Heart right ventricle (tissue), 16 donors: ENCODE results near the gene SPPL2C. TPM values are rescaled to one million over a fixed set of nuclear protein-coding genes. Genes with fewer than 3 reads are reported as not detected.

Experiments
- ATAC-seq, 8 donors: fragments of 200-7000 bp; cut with Tn5 transposase; one replicate each; pipeline ENCODE4 v1.9.1; 2020; ENCODE audit warnings: mild to moderate bottlenecking in 8 of 8, moderate library complexity in 8 of 8, moderate number of reproducible peaks in 1 of 8
- DNase-seq, 2 donors: peaks; one replicate each; pipeline ENCODE4 v3.0.0-alpha.2; 2020
- H3K27ac ChIP-seq, 10 donors: fragments of 200-600 bp; sonication (generic) in 2 of 10; one replicate each; pipeline versions ENCODE4 v1.5.0 to v1.8.0; 2020 to 2022; ENCODE audit warnings: mild to moderate bottlenecking in 3 of 10
- H3K27me3 ChIP-seq, 7 donors: fragments of 200-600 bp; one replicate each; pipeline ENCODE4 v1.8.0; 2021 to 2022; ENCODE audit warnings: mild to moderate bottlenecking in 2 of 7
- H3K36me3 ChIP-seq, 9 donors: fragments of 200-600 bp; sonication (generic) in 1 of 9; one replicate each; pipeline versions ENCODE4 v1.5.0 to v1.8.0; 2020 to 2022; ENCODE audit warnings: mild to moderate bottlenecking in 2 of 9
- H3K4me1 ChIP-seq, 9 donors: fragments of 200-600 bp; sonication (generic) in 1 of 9; one replicate each; pipeline versions ENCODE4 v1.5.0 to v1.8.0; 2020 to 2022; ENCODE audit warnings: mild to moderate bottlenecking in 4 of 9
- H3K4me3 ChIP-seq, 10 donors: fragments of 200-600 bp; sonication (generic) in 2 of 10; one replicate each; pipeline versions ENCODE4 v1.5.0 to v1.8.0; 2020 to 2022; ENCODE audit warnings: mild to moderate bottlenecking in 7 of 10, moderate library complexity in 2 of 10
- H3K9me3 ChIP-seq, 11 donors: fragments of 200-600 bp in 10 of 11; sonication (generic) in 2 of 11; one replicate each; pipeline versions ENCODE4 v1.5.0 to v1.8.0; 2013 to 2022; ENCODE audit warnings: mild to moderate bottlenecking in 2 of 11, control low read depth in 1 of 11, moderate library complexity in 1 of 11
- WGBS, 2 donors: extraction: QIAGEN DNeasy Blood & Tissue Kit; methylation state at CpG; one replicate each; pipeline ENCODE4 v1.1.7; 2013; ENCODE audit warnings: inconsistent platforms in 1 of 2; 5-methylcytosine and 5-hydroxymethylcytosine counted together
- intact Hi-C, 10 donors: fragments of 100-400 bp; cut with DNase I; formaldehyde crosslinking; loops; one replicate each; pipeline versions ENCODE4 v1.11.1 to v1.14.2; 2022
- polyA plus RNA-seq, 2 donors: library from polyadenylated mRNA; stranded (reverse); fragments of 200-250 nt; gene quantifications; one replicate each; pipeline ENCODE4 v1.2.3, GENCODE V29; 2013
- total RNA-seq, 10 donors: library from RNA; stranded (reverse); fragmentation: NEBNext Ultra II Directional in 3 of 10; extraction: Animal tissue kit (Norgen Biotek cat#: 25700) in 3 of 10; gene quantifications; one replicate each; pipeline versions ENCODE4 v1.2.1 to v1.2.4, GENCODE V29; 2021 to 2023
- TF ChIP-seq, protein P1 (sequence below), 9 donors: fragments of 200-600 bp; sonication (generic) in 2 of 9; IDR thresholded peaks; one replicate each; pipeline versions ENCODE4 v1.5.0 to v1.8.0; 2021 to 2022; ENCODE audit warnings: antibody characterized with exemption in 9 of 9, mild to moderate bottlenecking in 5 of 9, moderate library complexity in 1 of 9
- donor health status: Arrhythmogenic right ventricular cardiomyopathy.
- donor health status: ischemic (EF 13 %, LVEDD 7.1; RV severe dilation, severe dysfunction).
- donor health status: healthy with polysubstance abuse.
- donor health status: DM: no; HTN: yes; CAD: no.
- donor health status: DM: no; HTN: no; CAD: no.
- donor health status: ischemic (EF 25% LVEDD 6.9; RV normal size, moderate dysfunction).
- donor health status: ischemic (EF 25% LVEDD 5.7; RV mildly dilated, moderate dysfunction).
- donor health status: healthy.
- donor health status: DM: yes; HTN: yes; CAD: no.
- donor health status: Ischemic cardiomyopathy.
- donor health status: ischemic (EF 35%, LVEDD 5.7; RV mildly dilated, moderate dysfunction).
- donor health status: nonischemic (EF 11% LVEDD 7.7; RV severe dilation, severe dysfunction).
- donor health status: DM: yes; HTN: yes; CAD: no.
- donor health status: PGD.
- donor health status: ischemic (EF 29% LVEDD 5.4; RV normal size, mild dysfunction).
- donor health status: nonischemic (EF 23%, LVEDD 6.1; RV moderate dilation, normal function).

Gene SPPL2C
- total and polyA plus RNA-seq, 12 donors, result not detected

DNA sequence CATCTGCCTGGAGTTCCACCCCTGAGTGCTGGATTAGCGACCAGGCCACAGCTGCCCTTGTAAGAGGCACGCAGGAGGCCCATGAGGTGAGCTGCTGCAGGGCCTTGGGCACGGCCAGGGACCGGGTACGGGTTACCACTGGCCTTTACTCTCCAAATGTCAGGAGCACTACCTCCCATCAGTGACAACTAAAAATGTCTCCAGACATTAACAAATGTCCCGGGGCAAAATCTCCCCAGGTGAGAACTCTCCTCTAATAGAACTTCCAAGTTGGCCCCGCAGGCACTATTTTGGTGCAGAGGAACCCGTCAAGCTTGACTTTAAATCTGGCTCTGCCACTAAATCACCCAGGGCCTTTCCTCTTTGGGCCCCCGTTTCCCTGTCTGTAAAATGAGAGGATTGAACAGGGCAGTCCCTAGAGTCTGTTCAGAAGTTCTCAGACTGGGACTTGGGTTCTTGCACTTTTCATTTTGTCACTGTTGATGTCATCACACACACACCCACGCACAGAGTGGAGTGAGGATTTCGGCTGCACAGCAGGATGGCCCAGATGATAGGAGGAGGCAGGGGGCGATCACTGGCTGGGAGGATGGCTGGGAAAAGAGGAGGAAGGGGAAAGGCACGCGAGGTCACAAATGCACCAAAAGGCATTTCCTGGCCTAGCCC, 25.1 kb downstream of the SPPL2C start:
- no peaks in the 10 kb centered on the region for H3K9me3 ChIP-seq
- H3K27ac ChIP-seq, result no peak overlapping the region
- peak in 1 of 8 donors; percentile 22 for ATAC-seq
- 54 to 61% methylated on average over 14 of the region's 14 CpGs for WGBS, 2 donors
- H3K4me1 ChIP-seq, result no peaks in the 10 kb centered on the region
- intact Hi-C loops, result loop anchor here in 1 of 10 donors (10.0 kb wide), 1 partner anchor 65 kb away; no protein-coding TSS in a partner anchor
- DNase-seq, result no peak
- TF ChIP-seq, protein P1, sequence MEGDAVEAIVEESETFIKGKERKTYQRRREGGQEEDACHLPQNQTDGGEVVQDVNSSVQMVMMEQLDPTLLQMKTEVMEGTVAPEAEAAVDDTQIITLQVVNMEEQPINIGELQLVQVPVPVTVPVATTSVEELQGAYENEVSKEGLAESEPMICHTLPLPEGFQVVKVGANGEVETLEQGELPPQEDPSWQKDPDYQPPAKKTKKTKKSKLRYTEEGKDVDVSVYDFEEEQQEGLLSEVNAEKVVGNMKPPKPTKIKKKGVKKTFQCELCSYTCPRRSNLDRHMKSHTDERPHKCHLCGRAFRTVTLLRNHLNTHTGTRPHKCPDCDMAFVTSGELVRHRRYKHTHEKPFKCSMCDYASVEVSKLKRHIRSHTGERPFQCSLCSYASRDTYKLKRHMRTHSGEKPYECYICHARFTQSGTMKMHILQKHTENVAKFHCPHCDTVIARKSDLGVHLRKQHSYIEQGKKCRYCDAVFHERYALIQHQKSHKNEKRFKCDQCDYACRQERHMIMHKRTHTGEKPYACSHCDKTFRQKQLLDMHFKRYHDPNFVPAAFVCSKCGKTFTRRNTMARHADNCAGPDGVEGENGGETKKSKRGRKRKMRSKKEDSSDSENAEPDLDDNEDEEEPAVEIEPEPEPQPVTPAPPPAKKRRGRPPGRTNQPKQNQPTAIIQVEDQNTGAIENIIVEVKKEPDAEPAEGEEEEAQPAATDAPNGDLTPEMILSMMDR (IDR thresholded peaks at IDR 0.05), result no peak
- peaks cover 0 to 40% (median 34%) of the 10 kb centered on the region in 7 donors for H3K27me3 ChIP-seq
- no peak overlapping the region for H3K4me3 ChIP-seq
- no peaks in the 10 kb centered on the region for H3K36me3 ChIP-seq

DNA sequence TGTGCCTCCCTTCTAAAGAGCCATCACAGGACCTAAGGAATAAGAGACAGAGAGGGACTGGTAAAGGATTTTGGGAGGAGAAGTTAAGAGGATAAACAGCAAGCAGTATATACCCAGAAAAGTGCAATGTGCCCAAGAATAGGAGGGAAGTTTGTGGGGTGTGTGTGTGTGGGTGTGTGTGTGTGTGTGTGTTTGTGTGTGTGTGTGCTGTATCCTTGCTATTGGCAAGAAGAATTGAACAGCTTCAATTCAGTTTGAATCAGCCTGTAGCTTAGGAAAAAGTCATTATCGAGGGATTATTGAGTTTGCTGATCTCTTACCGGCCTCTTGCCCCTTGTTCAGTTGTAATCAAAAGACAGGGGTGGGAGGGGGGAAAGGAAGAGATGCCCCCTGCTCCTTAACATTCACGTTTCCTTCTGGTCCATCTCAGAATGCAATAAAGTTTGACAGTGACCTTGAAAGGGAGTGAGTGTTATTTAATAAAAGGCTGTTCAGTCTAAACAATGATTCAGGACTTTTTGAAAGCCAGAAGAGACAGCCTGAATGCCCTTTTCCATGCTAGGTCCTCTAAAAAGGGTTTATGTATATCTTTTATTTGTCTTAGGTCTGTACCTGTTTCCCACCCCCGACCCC, 25.8 kb downstream of the SPPL2C start:
- intact Hi-C loops, result no loop called here
- TF ChIP-seq, protein P1 (IDR thresholded peaks at IDR 0.05), result no peak
- WGBS, 2 donors, result 48 to 54% methylated on average over 4 of the region's 4 CpGs
- H3K27ac ChIP-seq, result no peak overlapping the region
- H3K36me3 ChIP-seq, result no peaks in the 10 kb centered on the region
- DNase-seq, result no peak
- no peak overlapping the region for H3K4me3 ChIP-seq
- peaks cover 0 to 40% (median 28%) of the 10 kb centered on the region in 7 donors for H3K27me3 ChIP-seq
- no peaks in the 10 kb centered on the region for H3K9me3 ChIP-seq
- no peak for ATAC-seq
- no peaks in the 10 kb centered on the region for H3K4me1 ChIP-seq

DNA sequence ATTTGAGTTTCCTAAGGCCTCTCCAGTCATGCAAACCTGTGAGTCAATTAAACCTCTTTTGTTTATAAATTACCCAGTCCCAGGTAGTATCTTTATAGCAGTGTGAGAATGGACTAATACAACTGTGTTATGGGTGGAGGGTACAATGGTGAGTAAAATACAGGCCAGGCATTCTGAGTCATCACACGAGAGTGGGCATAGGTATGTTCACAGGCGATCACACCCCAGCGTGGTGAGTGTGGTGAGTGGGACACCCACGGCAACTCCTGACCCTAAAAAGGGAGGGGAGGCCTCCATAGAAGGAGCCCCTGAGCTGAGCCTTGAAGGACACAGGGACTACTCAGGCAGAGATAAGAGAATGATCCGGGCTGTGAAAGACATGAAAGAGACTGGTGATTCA, 27.0 kb downstream of the SPPL2C start:
- Histone ChIP-seq H3K27ac (no peak overlapping the region), H3K9me3 (no peaks in the 10 kb centered on the region), H3K27me3 (peaks cover 0 to 34% (median 18%) of the 10 kb centered on the region in 7 donors), H3K4me1 (no peaks in the 10 kb centered on the region), H3K36me3 (no peaks in the 10 kb centered on the region), H3K4me3 (no peak overlapping the region)
- intact Hi-C loops, result no loop called here
- 73 to 82% methylated on average over 5 of the region's 5 CpGs for WGBS, 2 donors
- ATAC-seq, result no peak
- TF ChIP-seq, protein P1 (IDR thresholded peaks at IDR 0.05), result no peak
- no peak for DNase-seq

DNA sequence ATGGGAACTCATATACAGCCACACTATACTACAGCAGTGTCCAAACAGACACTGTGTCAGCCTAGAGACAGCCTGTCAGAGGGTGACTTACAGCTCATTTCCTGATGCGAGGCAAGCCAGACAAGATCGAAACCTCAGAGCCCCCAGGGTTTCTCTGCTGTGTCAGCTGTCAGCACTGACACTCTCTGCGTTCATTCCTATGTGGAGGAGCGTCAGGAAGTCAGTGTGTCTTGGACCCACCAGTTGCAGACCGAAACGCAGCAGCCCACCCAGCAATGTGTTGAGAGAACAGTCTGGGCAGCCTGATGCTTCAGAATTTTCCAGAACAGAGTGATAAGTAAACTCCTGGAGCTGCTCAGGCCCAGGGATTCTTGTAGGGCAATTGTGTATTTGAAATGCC, 29.0 kb downstream of the SPPL2C start:
- Histone ChIP-seq H3K27me3 (peaks cover 0 to 51% (median 14%) of the 10 kb centered on the region in 7 donors), H3K9me3 (no peaks in the 10 kb centered on the region), H3K4me3 (no peak overlapping the region), H3K4me1 (no peaks in the 10 kb centered on the region), H3K27ac (no peak overlapping the region), H3K36me3 (no peaks in the 10 kb centered on the region)
- ATAC-seq (peak in 1 of 8 donors; percentile 22), DNase-seq (no peak)
- WGBS, 2 donors, result 9% methylated on average over 6 of the region's 6 CpGs
- TF ChIP-seq, protein P1 (IDR thresholded peaks at IDR 0.05), result no peak
- intact Hi-C loops, result no loop called here
